A549 (cell line): ENCODE measurements around the gene SBK2. TPM values are rescaled to one million over a fixed set of nuclear protein-coding genes. Genes with fewer than 3 reads are reported as not detected.
"Not testable (repeated sequence)": the region's sequence is repeated elsewhere in the genome, so short reads cannot be mapped to it uniquely, and the experiment has no call there.

ENCODE experiments used
- ATAC-seq, 2 experiments: fragments of 200-7000 bp in 1 of 2; fragments of >200 bp in 1 of 2; cut with Nextera tagmentation in 1 of 2; cut with Tn5 transposase in 1 of 2; 3 replicates each; pipeline versions ENCODE4 v1.8.0 to v1.9.1; 2018 to 2020; ENCODE audit warnings: mild to moderate bottlenecking in 1 of 2, moderate library complexity in 1 of 2
- CTCF ChIA-PET: fragments of 300-600 bp; sonication (Branson Sonifier 250); formaldehyde crosslinking; extraction: SDS; loops from one replicate; lab custom pipeline; 2021; ENCODE audit warnings: antibody characterized with exemption, inconsistent platforms; lab: Yijun Ruan, JAX
- POLR2A ChIA-PET: fragments of 350-600 bp; formaldehyde crosslinking; extraction: SDS; loops from one replicate; lab custom pipeline; 2021; ENCODE audit warnings: antibody characterized with exemption, inconsistent platforms; lab: Yijun Ruan, JAX
- DNase-seq, 2 experiments: peaks; one replicate each; pipeline versions ENCODE4 v3.0.0 to v3.0.0-alpha.2; 2011 to 2016; ENCODE audit warnings: low read depth in 1 of 2, low spot score in 1 of 2
- FAIRE-seq: peaks from 2 replicates; lab custom pipeline; 2011; peaks lifted over from hg19 to GRCh38; lab: Jason Lieb, UNC
- H3K27ac ChIP-seq, 2 experiments: fragments of >200 bp; sonication (Bioruptor Twin); formaldehyde crosslinking; 3 replicates each; pipeline ENCODE4 v1.5.1; 2016 to 2017
- H3K4me1 ChIP-seq: fragments of >200 bp; sonication (Bioruptor Twin); formaldehyde crosslinking; 3 replicates; pipeline ENCODE4 v1.6.1; 2016
- H3K4me2 ChIP-seq: fragments of >200 bp; sonication (Bioruptor Twin); formaldehyde crosslinking; 3 replicates; pipeline ENCODE4 v1.6.1; 2016
- H3K4me3 ChIP-seq: fragments of >200 bp; sonication (Bioruptor Twin); formaldehyde crosslinking; 3 replicates; pipeline ENCODE4 v1.5.1; 2016
- H3K9me3 ChIP-seq: fragments of >200 bp; sonication (Bioruptor Twin); formaldehyde crosslinking; 3 replicates; pipeline ENCODE4 v1.6.1; 2016
- BCL3 ChIP-seq: fragments of >200 bp; sonication (Bioruptor Twin); formaldehyde crosslinking; IDR thresholded peaks from 3 replicates; pipeline ENCODE4 v1.6.1; 2016
- BHLHE40 ChIP-seq: IDR thresholded peaks from 2 replicates; pipeline ENCODE4 v1.6.1; 2012; ENCODE audit warnings: low read depth, low read length, inconsistent platforms
- CEBPB ChIP-seq, 2 experiments: fragments of >200 bp in 1 of 2; sonication (Bioruptor Twin) in 1 of 2; formaldehyde crosslinking in 1 of 2; IDR thresholded peaks; 2 replicates each; pipeline ENCODE4 v1.6.1; 2012 to 2016
- CTCF ChIP-seq: fragments of >200 bp; sonication (Bioruptor Twin); formaldehyde crosslinking; IDR thresholded peaks from 3 replicates; pipeline ENCODE4 v1.5.1; 2016
- ESRRA ChIP-seq: fragments of 150-350 bp; IDR thresholded peaks from 2 replicates; pipeline ENCODE4 v1.6.1; 2014; ENCODE audit warnings: mild to moderate bottlenecking, low read length, borderline replicate concordance
- FOSB ChIP-seq: fragments of 250-450 bp; sonication (Bioruptor Pico); IDR thresholded peaks from 2 replicates; pipeline ENCODE4 v1.5.0; 2020; ENCODE audit warnings: mild to moderate bottlenecking, moderate library complexity
- FOSL2 ChIP-seq, 2 experiments: fragments of 450-650 bp in 1 of 2; fragments of >200 bp in 1 of 2; sonication (Bioruptor Twin) in 1 of 2; formaldehyde crosslinking; IDR thresholded peaks; 2 replicates each; pipeline versions ENCODE4 v1.5.0 to v1.6.1; 2016 to 2020; ENCODE audit warnings: mild to moderate bottlenecking in 1 of 2, moderate library complexity in 1 of 2
- HOXB13 ChIP-seq: fragments of 250-450 bp; sonication (Bioruptor Pico); IDR thresholded peaks from 2 replicates; pipeline ENCODE4 v1.5.0; 2020; ENCODE audit warnings: low read depth, mild to moderate bottlenecking, moderate library complexity
- MAFK ChIP-seq: fragments of 450-650 bp; IDR thresholded peaks from 2 replicates; pipeline ENCODE4 v1.6.1; 2014; ENCODE audit not compliant: partially characterized antibody
- MAZ ChIP-seq: fragments of 150-350 bp; IDR thresholded peaks from 2 replicates; pipeline ENCODE4 v1.6.1; 2014; ENCODE audit warnings: antibody characterized with exemption, low read depth, low read length, borderline replicate concordance
- NPAS2 ChIP-seq: fragments of 250-450 bp; sonication (Bioruptor Pico); IDR thresholded peaks from 2 replicates; pipeline ENCODE4 v1.8.0; 2022; ENCODE audit warnings: mild to moderate bottlenecking, moderate library complexity, borderline replicate concordance
- NR3C1 ChIP-seq: fragments of >200 bp; sonication (Bioruptor Twin); formaldehyde crosslinking; IDR thresholded peaks from 3 replicates; pipeline ENCODE4 v1.6.1; 2017
- POLR2AphosphoS2 ChIP-seq: conservative IDR thresholded peaks from 2 replicates; pipeline ENCODE4 v1.6.1; 2012; ENCODE audit warnings: low read length, improper control_type of control experiment, inconsistent platforms
- RAD21 ChIP-seq, 2 experiments: fragments of >200 bp in 1 of 2; sonication (Bioruptor Twin) in 1 of 2; formaldehyde crosslinking in 1 of 2; IDR thresholded peaks in 1 of 2; conservative IDR thresholded peaks in 1 of 2; 2 replicates in 1 of 2; 3 replicates in 1 of 2; pipeline ENCODE4 v1.6.1; 2012 to 2018; ENCODE audit warnings: inconsistent platforms in 1 of 2
- RCOR1 ChIP-seq: fragments of 150-350 bp; IDR thresholded peaks from 2 replicates; pipeline ENCODE4 v1.6.1; 2014; ENCODE audit warnings: antibody characterized with exemption, low read length, low read depth
- SMC3 ChIP-seq: fragments of >200 bp; sonication (Bioruptor Twin); formaldehyde crosslinking; IDR thresholded peaks from 3 replicates; pipeline ENCODE4 v1.6.1; 2018; ENCODE audit warnings: inconsistent platforms
- TP53 ChIP-seq: fragments of 250-450 bp; sonication (Bioruptor Pico); IDR thresholded peaks from 2 replicates; pipeline ENCODE4 v1.5.0; 2021; ENCODE audit warnings: mild to moderate bottlenecking, moderate library complexity
- ZSCAN20 ChIP-seq: fragments of 250-450 bp; sonication (Bioruptor Pico); IDR thresholded peaks from 2 replicates; pipeline ENCODE4 v1.8.0; 2022; ENCODE audit warnings: mild to moderate bottlenecking, moderate library complexity
- WGBS: methylation state at CpG from one replicate; pipeline ENCODE4 v1.1.6; 2017; ENCODE audit errors: missing lambda C conversion rate; 5-methylcytosine and 5-hydroxymethylcytosine counted together
- polyA plus RNA-seq, 4 experiments: library from polyadenylated mRNA; depleted of rRNA in 3 of 4; stranded (reverse); fragments of >200 nt; fragmentation: RNase III in 1 of 4; extraction: RNeasy Plus Mini Kit Qiagen cat#74134 plus additional on column Dnase treatment in 1 of 4; gene quantifications; 2 replicates in 3 of 4; 3 replicates in 1 of 4; pipeline ENCODE4 v1.2.3, GENCODE V29; 2011 to 2017
- TF ChIP-seq, protein P1 (sequence below): fragments of 450-650 bp; IDR thresholded peaks from 2 replicates; pipeline ENCODE4 v1.6.1; 2014; ENCODE audit warnings: antibody characterized with exemption
- TF ChIP-seq, protein P2 (sequence below): fragments of 200-600 bp; sonication (generic); IDR thresholded peaks from 2 replicates; pipeline ENCODE4 v1.6.1; 2016; ENCODE audit warnings: antibody characterized with exemption, mild to moderate bottlenecking, moderate library complexity

SBK2 gene
- polyA plus RNA-seq, 2 of the 4 experiments (the other 2 are of a cell fraction) = 0.89 to 1.1 TPM

GRCh38 chr19:55576746-55577145 is 39.8 kb upstream of the SBK2 start:
- H3K4me1 ChIP-seq = peaks cover 13% of the 10 kb centered on the region
- DNase-seq = no peak
- POLR2A ChIA-PET = interaction anchor here (1.3 kb wide), 1 partner anchor 22 kb away, joined by 3 read pairs; the partner anchor contains the start of gene FIZ1
- WGBS = 89% methylated on average over 5 of the region's 5 CpGs
- TF ChIP-seq ZSCAN20 (CRISPR knock-in tag) = no peak
- TF ChIP-seq FOSL2 (IDR thresholded peaks at IDR 0.05) = no peak
- no peak for TF ChIP-seq FOSL2 (CRISPR knock-in tag; IDR thresholded peaks at IDR 0.05)
- no peak for TF ChIP-seq FOSB
- TF ChIP-seq TP53 (CRISPR knock-in tag) = no peak
- TF ChIP-seq RCOR1 = no peak
- TF ChIP-seq, protein P1, sequence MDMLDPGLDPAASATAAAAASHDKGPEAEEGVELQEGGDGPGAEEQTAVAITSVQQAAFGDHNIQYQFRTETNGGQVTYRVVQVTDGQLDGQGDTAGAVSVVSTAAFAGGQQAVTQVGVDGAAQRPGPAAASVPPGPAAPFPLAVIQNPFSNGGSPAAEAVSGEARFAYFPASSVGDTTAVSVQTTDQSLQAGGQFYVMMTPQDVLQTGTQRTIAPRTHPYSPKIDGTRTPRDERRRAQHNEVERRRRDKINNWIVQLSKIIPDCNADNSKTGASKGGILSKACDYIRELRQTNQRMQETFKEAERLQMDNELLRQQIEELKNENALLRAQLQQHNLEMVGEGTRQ = no peak
- TF ChIP-seq HOXB13 (CRISPR knock-in tag) = no peak
- no peak for TF ChIP-seq ESRRA
- no peak for TF ChIP-seq BHLHE40
- TF ChIP-seq, protein P2, sequence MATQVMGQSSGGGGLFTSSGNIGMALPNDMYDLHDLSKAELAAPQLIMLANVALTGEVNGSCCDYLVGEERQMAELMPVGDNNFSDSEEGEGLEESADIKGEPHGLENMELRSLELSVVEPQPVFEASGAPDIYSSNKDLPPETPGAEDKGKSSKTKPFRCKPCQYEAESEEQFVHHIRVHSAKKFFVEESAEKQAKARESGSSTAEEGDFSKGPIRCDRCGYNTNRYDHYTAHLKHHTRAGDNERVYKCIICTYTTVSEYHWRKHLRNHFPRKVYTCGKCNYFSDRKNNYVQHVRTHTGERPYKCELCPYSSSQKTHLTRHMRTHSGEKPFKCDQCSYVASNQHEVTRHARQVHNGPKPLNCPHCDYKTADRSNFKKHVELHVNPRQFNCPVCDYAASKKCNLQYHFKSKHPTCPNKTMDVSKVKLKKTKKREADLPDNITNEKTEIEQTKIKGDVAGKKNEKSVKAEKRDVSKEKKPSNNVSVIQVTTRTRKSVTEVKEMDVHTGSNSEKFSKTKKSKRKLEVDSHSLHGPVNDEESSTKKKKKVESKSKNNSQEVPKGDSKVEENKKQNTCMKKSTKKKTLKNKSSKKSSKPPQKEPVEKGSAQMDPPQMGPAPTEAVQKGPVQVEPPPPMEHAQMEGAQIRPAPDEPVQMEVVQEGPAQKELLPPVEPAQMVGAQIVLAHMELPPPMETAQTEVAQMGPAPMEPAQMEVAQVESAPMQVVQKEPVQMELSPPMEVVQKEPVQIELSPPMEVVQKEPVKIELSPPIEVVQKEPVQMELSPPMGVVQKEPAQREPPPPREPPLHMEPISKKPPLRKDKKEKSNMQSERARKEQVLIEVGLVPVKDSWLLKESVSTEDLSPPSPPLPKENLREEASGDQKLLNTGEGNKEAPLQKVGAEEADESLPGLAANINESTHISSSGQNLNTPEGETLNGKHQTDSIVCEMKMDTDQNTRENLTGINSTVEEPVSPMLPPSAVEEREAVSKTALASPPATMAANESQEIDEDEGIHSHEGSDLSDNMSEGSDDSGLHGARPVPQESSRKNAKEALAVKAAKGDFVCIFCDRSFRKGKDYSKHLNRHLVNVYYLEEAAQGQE = no peak
- TF ChIP-seq NPAS2 (CRISPR knock-in tag) = no peak
- TF ChIP-seq BCL3 = no peak
- no peak for TF ChIP-seq NR3C1
- no peak for TF ChIP-seq MAZ
- TF ChIP-seq SMC3 = no peak
- TF ChIP-seq MAFK = no peak
- TF ChIP-seq RAD21 (conservative IDR thresholded peaks at IDR 0.05 in 1 of 2, IDR thresholded peaks at IDR 0.05 in 1 of 2) = no peak
- TF ChIP-seq POLR2AphosphoS2 = no peak
- TF ChIP-seq CTCF = no peak
- no peak for TF ChIP-seq CEBPB (IDR thresholded peaks at IDR 0.05)
- no peak overlapping the region for H3K4me2 ChIP-seq
- CTCF ChIA-PET = interaction anchor here (0.9 to 1.4 kb wide), 3 partner anchors 27 to 72 kb away, joined by 3 to 4 read pairs (median 3); no protein-coding TSS in a partner anchor
- no peak for ATAC-seq
- no peak overlapping the region for H3K4me3 ChIP-seq
- no peak for FAIRE-seq
- H3K9me3 ChIP-seq = no peaks in the 10 kb centered on the region
- H3K27ac ChIP-seq = no peak overlapping the region

DNA sequence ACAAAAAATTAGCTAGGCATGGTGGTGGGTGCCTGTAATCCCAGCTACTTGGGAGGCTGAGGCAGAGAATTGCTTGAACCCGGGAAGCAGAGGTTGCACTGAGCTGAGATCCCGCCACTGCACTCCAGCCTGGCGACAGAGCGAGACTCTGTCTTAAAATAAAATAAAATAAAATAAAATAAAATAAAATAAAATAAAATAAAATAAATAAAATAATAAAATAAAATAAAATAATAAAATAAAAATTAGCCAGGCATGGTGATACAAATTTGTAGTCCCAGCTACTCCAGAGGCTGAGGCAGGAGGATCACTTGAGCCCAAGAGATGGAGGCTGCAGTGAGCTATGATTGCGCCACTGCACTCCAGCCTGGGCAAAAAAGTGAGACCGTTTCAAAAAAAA is 37.0 kb upstream of the SBK2 start:
- CTCF ChIA-PET = interaction anchor here (0.8 to 5.1 kb wide), 12 partner anchors 14 to 106 kb away, joined by 4 to 31 read pairs (median 5); partner anchors contain the start of gene ZNF865
- H3K4me1 ChIP-seq, POLR2A ChIA-PET, H3K27ac ChIP-seq, H3K4me3 ChIP-seq, H3K9me3 ChIP-seq, FAIRE-seq, DNase-seq, ATAC-seq, H3K4me2 ChIP-seq: not testable (repeated sequence)
- 86% methylated on average over 6 of the region's 6 CpGs for WGBS

GRCh38 chr19:55569477-55569876 is 32.5 kb upstream of the SBK2 start:
- 83% methylated on average over 5 of the region's 5 CpGs for WGBS
- not testable (repeated sequence) for DNase-seq, FAIRE-seq, ATAC-seq, H3K9me3 ChIP-seq, H3K4me1 ChIP-seq, H3K4me2 ChIP-seq, H3K27ac ChIP-seq, H3K4me3 ChIP-seq
- CTCF ChIA-PET = interaction anchor here (1.0 to 1.9 kb wide), 3 partner anchors 9 to 102 kb away, joined by 3 to 5 read pairs (median 4); no protein-coding TSS in a partner anchor
- POLR2A ChIA-PET = interaction anchor here (1.2 kb wide), 1 partner anchor 11 kb away, joined by 5 read pairs; the partner anchor contains the start of gene ZNF579
